RWPE2 (cell line): ENCODE measurements around the gene SGCG.
"Not testable (repeated sequence)": the region's sequence is repeated elsewhere in the genome, so short reads cannot be mapped to it uniquely, and the experiment has no call there.

ENCODE experiments used
- ATAC-seq: fragments of 200-7000 bp; cut with Tn5 transposase; 3 replicates; pipeline ENCODE4 v1.9.1; 2021; ENCODE audit warnings: low read depth
- DNase-seq: peaks from one replicate; pipeline ENCODE4 v3.0.0-alpha.2; 2020; ENCODE audit warnings: low spot score
- H3K27ac ChIP-seq: fragments of 450-650 bp; 2 replicates; pipeline ENCODE4 v1.5.1; 2017; ENCODE audit warnings: mild to moderate bottlenecking; ENCODE audit not compliant: poor library complexity, severe bottlenecking
- H3K27me3 ChIP-seq: fragments of 250-450 bp; sonication (Bioruptor Pico); 2 replicates; pipeline ENCODE4 v1.5.1; 2021; ENCODE audit warnings: mild to moderate bottlenecking, moderate library complexity; ENCODE audit not compliant: insufficient read depth, poor library complexity, severe bottlenecking
- H3K36me3 ChIP-seq: fragments of 250-450 bp; sonication (Bioruptor Pico); 2 replicates; pipeline ENCODE4 v1.5.1; 2020; ENCODE audit warnings: low read depth, mild to moderate bottlenecking, moderate library complexity
- H3K4me1 ChIP-seq: fragments of 250-450 bp; sonication (Bioruptor Pico); 2 replicates; pipeline ENCODE4 v1.5.1; 2021; ENCODE audit warnings: mild to moderate bottlenecking, moderate library complexity; ENCODE audit not compliant: insufficient read depth, poor library complexity, severe bottlenecking
- H3K4me3 ChIP-seq: fragments of 250-450 bp; sonication (Bioruptor Pico); 2 replicates; pipeline ENCODE4 v1.5.1; 2021; ENCODE audit warnings: mild to moderate bottlenecking, moderate library complexity; ENCODE audit not compliant: severe bottlenecking
- H3K9me3 ChIP-seq: fragments of 250-450 bp; sonication (Bioruptor Pico); 2 replicates; pipeline ENCODE4 v1.5.1; 2021; ENCODE audit warnings: mild to moderate bottlenecking, moderate library complexity; ENCODE audit not compliant: severe bottlenecking
- CTCF ChIP-seq: fragments of 450-650 bp; IDR thresholded peaks from one replicate; pipeline ENCODE4 v1.5.1; 2017; ENCODE audit warnings: mild to moderate bottlenecking, moderate library complexity; ENCODE audit not compliant: poor library complexity, severe bottlenecking

The SGCG gene, protein sequence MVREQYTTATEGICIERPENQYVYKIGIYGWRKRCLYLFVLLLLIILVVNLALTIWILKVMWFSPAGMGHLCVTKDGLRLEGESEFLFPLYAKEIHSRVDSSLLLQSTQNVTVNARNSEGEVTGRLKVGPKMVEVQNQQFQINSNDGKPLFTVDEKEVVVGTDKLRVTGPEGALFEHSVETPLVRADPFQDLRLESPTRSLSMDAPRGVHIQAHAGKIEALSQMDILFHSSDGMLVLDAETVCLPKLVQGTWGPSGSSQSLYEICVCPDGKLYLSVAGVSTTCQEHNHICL

GRCh38 chr13:23180711-23181110 lies at the start of gene SGCG:
TSS of gene SGCG (plus strand) at chr13:23180979. CDS start at chr13:23203695, 22,716 bp downstream.
- H3K27ac ChIP-seq, result no peak within 1 kb of the TSS
- no peaks in the 10 kb centered on the region for H3K9me3 ChIP-seq
- no peaks in the 10 kb centered on the region for H3K27me3 ChIP-seq
- ATAC-seq, result no peak
- H3K36me3 ChIP-seq, result no peaks in the 10 kb centered on the region
- no peak for DNase-seq
- no peak for TF ChIP-seq CTCF
- no peak within 1 kb of the TSS for H3K4me3 ChIP-seq
- no peaks in the 10 kb centered on the region for H3K4me1 ChIP-seq

GRCh38 chr13:23134542-23134941 lies 46.2 kb upstream of the SGCG start:
- DNase-seq (no peak), ATAC-seq (no peak)
- TF ChIP-seq CTCF, result no peak
- Histone ChIP-seq H3K4me1 (no peaks in the 10 kb centered on the region), H3K27me3 (no peaks in the 10 kb centered on the region), H3K9me3 (no peaks in the 10 kb centered on the region), H3K4me3 (no peak overlapping the region), H3K36me3 (no peaks in the 10 kb centered on the region), H3K27ac (no peak overlapping the region)

DNA sequence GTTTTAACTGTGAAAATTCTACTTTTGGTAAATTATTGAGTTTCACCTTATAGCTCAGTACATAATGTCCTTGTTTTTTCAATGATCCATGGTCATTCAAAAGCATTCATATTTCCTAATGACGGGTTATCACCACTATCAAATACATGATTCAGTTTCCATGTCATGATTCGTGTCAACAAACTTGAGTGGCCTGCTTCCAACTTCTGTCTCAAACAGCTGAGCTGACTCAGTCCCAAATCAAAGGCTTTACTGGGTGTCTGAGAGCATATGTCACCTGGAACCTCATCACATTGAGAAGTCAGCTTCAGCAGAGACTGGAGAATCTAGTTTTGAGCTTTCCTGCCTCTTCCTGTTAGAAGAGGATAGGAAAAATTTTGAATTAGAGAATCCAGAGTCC lies 40.3 kb upstream of the SGCG start:
- DNase-seq, result no peak
- no peaks in the 10 kb centered on the region for H3K9me3 ChIP-seq
- H3K27ac ChIP-seq, result no peak overlapping the region

DNA sequence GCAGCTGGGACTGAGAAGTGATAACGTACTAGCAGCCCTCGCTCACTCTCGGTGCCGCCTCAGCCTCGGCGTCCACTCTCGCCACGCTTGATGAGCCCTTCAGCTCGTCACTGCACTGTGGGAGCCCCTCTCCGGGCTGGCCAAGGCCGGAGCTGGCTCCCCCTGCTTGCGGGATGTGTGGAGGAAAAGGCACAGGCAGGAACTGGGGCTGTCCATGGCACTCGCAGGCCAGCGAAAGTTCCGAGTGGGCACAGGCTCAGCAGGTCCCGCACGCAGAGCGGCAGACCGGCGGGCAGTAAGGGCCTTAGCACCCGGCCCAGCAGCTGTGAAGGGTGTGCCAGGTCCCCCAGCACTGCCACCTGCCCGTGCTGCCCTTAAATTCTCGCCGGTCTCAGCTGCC lies 38.8 kb upstream of the SGCG start:
- H3K27me3 ChIP-seq, result no peaks in the 10 kb centered on the region
- no peak overlapping the region for H3K27ac ChIP-seq
- DNase-seq, result no peak
- no peaks in the 10 kb centered on the region for H3K4me1 ChIP-seq
- no peaks in the 10 kb centered on the region for H3K9me3 ChIP-seq
- no peak for ATAC-seq
- no peak overlapping the region for H3K4me3 ChIP-seq
- no peak for TF ChIP-seq CTCF
- H3K36me3 ChIP-seq, result no peaks in the 10 kb centered on the region

More for the DNA sequence above, 40.3 kb upstream of the SGCG start:
- H3K36me3 ChIP-seq, result no peaks in the 10 kb centered on the region
- H3K4me3 ChIP-seq, result no peak overlapping the region
- no peak for TF ChIP-seq CTCF
- no peaks in the 10 kb centered on the region for H3K27me3 ChIP-seq
- H3K4me1 ChIP-seq, result no peaks in the 10 kb centered on the region
- peak; percentile 45; the same call in 2 of the 3 replicates for ATAC-seq

DNA sequence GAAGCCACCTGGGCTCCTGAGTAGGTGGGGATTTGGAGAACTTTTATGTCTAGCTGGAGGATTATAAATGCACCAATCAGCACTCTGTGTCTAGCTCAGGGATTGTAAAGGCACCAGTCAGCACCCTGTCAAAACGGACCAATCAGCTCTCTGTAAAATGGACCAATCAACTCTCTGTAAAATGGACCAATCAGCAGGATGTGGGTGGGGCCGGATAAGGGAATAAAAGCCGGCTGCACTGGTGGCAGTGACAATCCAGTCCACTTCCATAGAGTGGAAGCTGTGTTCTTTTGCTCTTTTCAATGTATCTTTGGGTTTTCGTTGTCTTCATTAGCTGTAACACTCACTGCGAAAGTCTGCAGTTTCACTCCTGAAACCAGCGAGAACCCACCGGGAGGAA lies 38.2 kb upstream of the SGCG start:
- not testable (repeated sequence) for H3K27ac ChIP-seq, H3K27me3 ChIP-seq, ATAC-seq, H3K4me1 ChIP-seq, H3K36me3 ChIP-seq, H3K9me3 ChIP-seq, DNase-seq, H3K4me3 ChIP-seq
